Measurements from ENCODE around the gene UBL3. TPM values are rescaled to one million over a fixed set of nuclear protein-coding genes. Genes with fewer than 3 reads are reported as not detected.

UBL3 gene
- total RNA-seq, 2 experiments from 2014 or later, result 39.5 to 41.9 TPM

- intact Hi-C loops (cut with DNase I, micrococcal nuclease), result no loop called here
- H3K4me3 ChIP-seq (ENCODE audit: low read length), result no peak overlapping the region
- no peaks in the 10 kb centered on the region for H3K36me3 Mint-ChIP-seq (ENCODE audit: low read depth)
- DNase-seq (no peak), ATAC-seq (ENCODE audit: poor library complexity) (no peak)
- no peaks in the 10 kb centered on the region for H3K27me3 ChIP-seq (ENCODE audit: control insufficient read depth in 1 of 2, insufficient read depth in 2 of 2, low read length in 2 of 2)
- H3K36me3 ChIP-seq (ENCODE audit: insufficient read depth, low read length), result no peaks in the 10 kb centered on the region
- ChIA-PET POLR2A (no interaction called here), CTCF (no interaction called here)
- H3K4me1 Mint-ChIP-seq (ENCODE audit: low read depth), result no peaks in the 10 kb centered on the region
- H3K27ac Mint-ChIP-seq, result no peak overlapping the region
- no peaks in the 10 kb centered on the region for H3K9me3 Mint-ChIP-seq
- H3K27me3 Mint-ChIP-seq, result peaks cover 4% of the 10 kb centered on the region
- no peaks in the 10 kb centered on the region for H3K4me1 ChIP-seq (ENCODE audit: insufficient read depth, low read length)
- no peak for TF ChIP-seq CTCF (IDR thresholded peaks at IDR 0.05)
- no peak overlapping the region for H3K4me3 Mint-ChIP-seq
- H3K9me3 ChIP-seq (ENCODE audit: control insufficient read depth in 1 of 2, insufficient read depth in 1 of 2, low read length in 2 of 2), result no peaks in the 10 kb centered on the region
- H3K27ac ChIP-seq (ENCODE audit: low read depth in 1 of 2, low read length in 2 of 2), result no peak overlapping the region
Observed at GRCh38 chr13:29746148-29746677, 104.2 kb downstream of the UBL3 start.

GRCh38 chr13:29745704-29746103, 104.7 kb downstream of the UBL3 start:
- ChIA-PET CTCF (no interaction called here), POLR2A (no interaction called here)
- no peak for ATAC-seq (ENCODE audit: poor library complexity)
- H3K9me3 ChIP-seq (ENCODE audit: control insufficient read depth in 1 of 2, insufficient read depth in 1 of 2, low read length in 2 of 2), result no peaks in the 10 kb centered on the region
- Mint-ChIP-seq H3K4me3 (no peak overlapping the region), H3K27me3 (peaks cover 4% of the 10 kb centered on the region), H3K27ac (no peak overlapping the region), H3K9me3 (no peaks in the 10 kb centered on the region), H3K4me1 (ENCODE audit: low read depth) (no peaks in the 10 kb centered on the region), H3K36me3 (ENCODE audit: low read depth) (no peaks in the 10 kb centered on the region)
- H3K27ac ChIP-seq (ENCODE audit: low read depth in 1 of 2, low read length in 2 of 2), result no peak overlapping the region
- no peak for TF ChIP-seq CTCF (IDR thresholded peaks at IDR 0.05)
- H3K4me3 ChIP-seq (ENCODE audit: low read length), result no peak overlapping the region
- H3K27me3 ChIP-seq (ENCODE audit: control insufficient read depth in 1 of 2, insufficient read depth in 2 of 2, low read length in 2 of 2), result no peaks in the 10 kb centered on the region
- intact Hi-C loops (cut with DNase I, micrococcal nuclease), result no loop called here
- no peak for DNase-seq
- no peaks in the 10 kb centered on the region for H3K4me1 ChIP-seq (ENCODE audit: insufficient read depth, low read length)
- H3K36me3 ChIP-seq (ENCODE audit: insufficient read depth, low read length), result no peaks in the 10 kb centered on the region

- Histone ChIP-seq H3K4me3 (ENCODE audit: low read length) (no peak overlapping the region), H3K4me1 (ENCODE audit: insufficient read depth, low read length) (no peaks in the 10 kb centered on the region), H3K36me3 (ENCODE audit: insufficient read depth, low read length) (no peaks in the 10 kb centered on the region), H3K27me3 (ENCODE audit: control insufficient read depth in 1 of 2, insufficient read depth in 2 of 2, low read length in 2 of 2) (no peaks in the 10 kb centered on the region), H3K27ac (ENCODE audit: low read depth in 1 of 2, low read length in 2 of 2) (no peak overlapping the region), H3K9me3 (ENCODE audit: control insufficient read depth in 1 of 2, insufficient read depth in 1 of 2, low read length in 2 of 2) (no peaks in the 10 kb centered on the region)
- peaks cover 4% of the 10 kb centered on the region for H3K27me3 Mint-ChIP-seq
- no peak overlapping the region for H3K27ac Mint-ChIP-seq
- H3K36me3 Mint-ChIP-seq (ENCODE audit: low read depth), result no peaks in the 10 kb centered on the region
- no peak for TF ChIP-seq CTCF (IDR thresholded peaks at IDR 0.05)
- POLR2A ChIA-PET, result no interaction called here
- DNase-seq (no peak), ATAC-seq (ENCODE audit: poor library complexity) (no peak)
- CTCF ChIA-PET, result no interaction called here
- no peaks in the 10 kb centered on the region for H3K9me3 Mint-ChIP-seq
- intact Hi-C loops (cut with DNase I, micrococcal nuclease), result no loop called here
- H3K4me1 Mint-ChIP-seq (ENCODE audit: low read depth), result no peaks in the 10 kb centered on the region
- no peak overlapping the region for H3K4me3 Mint-ChIP-seq
Observed at GRCh38 chr13:29743201-29743786, 107.1 kb downstream of the UBL3 start.

Measured in CD4-positive, alpha-beta T cell (primary cell).